ENCODE results near the gene SYCP3. TPM values are rescaled to one million over a fixed set of nuclear protein-coding genes. Genes with fewer than 3 reads are reported as not detected.

SYCP3 gene
- total and polyA plus RNA-seq, 9 donors: 0.07 to 0.31 TPM; not detected in 7

- no peak for DNase-seq
- WGBS, 3 donors: 91 to 100% (median 93%) methylated on average over 1 of the region's 1 CpG
- no peak overlapping the region for H3K4me3 ChIP-seq
- H3K36me3 ChIP-seq: no peaks in the 10 kb centered on the region
- no peaks in the 10 kb centered on the region for H3K4me1 ChIP-seq (ENCODE audit: insufficient read depth)
- H3K9me3 ChIP-seq: no peaks in the 10 kb centered on the region
- no peaks in the 10 kb centered on the region for H3K27me3 ChIP-seq
- TF ChIP-seq CTCF (IDR thresholded peaks at IDR 0.05) (no peak), POLR2A (IDR thresholded peaks at IDR 0.05) (no peak), EP300 (IDR thresholded peaks at IDR 0.05) (no peak)
- no peak overlapping the region for H3K27ac ChIP-seq
- intact Hi-C loops (cut with DNase I): no loop called here
Observed at GRCh38 chr12:101732318-101732717, 6.9 kb downstream of the SYCP3 start.

GRCh38 chr12:101729842-101730241 lies 9.4 kb downstream of the SYCP3 start:
- TF ChIP-seq POLR2A (IDR thresholded peaks at IDR 0.05) (no peak), EP300 (IDR thresholded peaks at IDR 0.05) (no peak), CTCF (IDR thresholded peaks at IDR 0.05) (no peak)
- DNase-seq: no peak
- no peaks in the 10 kb centered on the region for H3K9me3 ChIP-seq
- no peak overlapping the region for H3K4me3 ChIP-seq
- H3K27me3 ChIP-seq: no peaks in the 10 kb centered on the region
- intact Hi-C loops (cut with DNase I): no loop called here
- no peaks in the 10 kb centered on the region for H3K36me3 ChIP-seq
- no peaks in the 10 kb centered on the region for H3K4me1 ChIP-seq (ENCODE audit: insufficient read depth)
- H3K27ac ChIP-seq: no peak overlapping the region

- DNase-seq: no peak
- H3K27me3 ChIP-seq: no peaks in the 10 kb centered on the region
- TF ChIP-seq EP300 (IDR thresholded peaks at IDR 0.05) (no peak), CTCF (IDR thresholded peaks at IDR 0.05) (no peak), POLR2A (IDR thresholded peaks at IDR 0.05) (no peak)
- no peaks in the 10 kb centered on the region for H3K36me3 ChIP-seq
- intact Hi-C loops (cut with DNase I): loop anchor here in 1 of 4 donors (1.0 kb wide), 1 partner anchor 9 kb away; no protein-coding TSS in a partner anchor
- H3K4me1 ChIP-seq (ENCODE audit: insufficient read depth): no peaks in the 10 kb centered on the region
- H3K4me3 ChIP-seq: no peak overlapping the region
- no peak overlapping the region for H3K27ac ChIP-seq
- H3K9me3 ChIP-seq: no peaks in the 10 kb centered on the region
Observed at GRCh38 chr12:101727098-101727497, 12.2 kb downstream of the SYCP3 start.

GRCh38 chr12:101722392-101722791 lies 16.9 kb downstream of the SYCP3 start:
- 96 to 97% (median 97%) methylated on average over 4 of the region's 4 CpGs for WGBS, 3 donors
- no peak for DNase-seq
- Histone ChIP-seq H3K27ac (no peak overlapping the region), H3K4me1 (ENCODE audit: insufficient read depth) (no peaks in the 10 kb centered on the region), H3K9me3 (no peaks in the 10 kb centered on the region), H3K27me3 (no peaks in the 10 kb centered on the region), H3K36me3 (no peaks in the 10 kb centered on the region), H3K4me3 (no peak overlapping the region)
- intact Hi-C loops (cut with DNase I): no loop called here
- TF ChIP-seq CTCF (IDR thresholded peaks at IDR 0.05) (no peak), POLR2A (IDR thresholded peaks at IDR 0.05) (no peak), EP300 (IDR thresholded peaks at IDR 0.05) (no peak)

- Histone ChIP-seq H3K9me3 (no peaks in the 10 kb centered on the region), H3K4me3 (no peak overlapping the region), H3K27ac (no peak overlapping the region), H3K4me1 (ENCODE audit: insufficient read depth) (no peaks in the 10 kb centered on the region), H3K36me3 (no peaks in the 10 kb centered on the region), H3K27me3 (no peaks in the 10 kb centered on the region)
- intact Hi-C loops (cut with DNase I): no loop called here
- TF ChIP-seq POLR2A (IDR thresholded peaks at IDR 0.05): no peak
- DNase-seq: no peak
Observed at GRCh38 chr12:101720118-101720517, 19.1 kb downstream of the SYCP3 start.
